PFSK-1 (cell line): ENCODE results near the gene TCP1.

Experiments used
- FOXP2 ChIP-seq: optimal IDR thresholded peaks from 2 replicates; pipeline ENCODE3; 2011; ENCODE audit warnings: borderline replicate concordance, control low read depth, inconsistent platforms; ENCODE audit not compliant: insufficient read depth; ENCODE audit errors: extremely low read length, extremely low read depth
- POLR2AphosphoS5 ChIP-seq: IDR thresholded peaks from 2 replicates; pipeline ENCODE4 v1.6.1; 2012; ENCODE audit warnings: low read depth, mild to moderate bottlenecking, control low read depth, low read length, moderate library complexity
- SIN3A ChIP-seq: IDR thresholded peaks from 2 replicates; pipeline ENCODE4 v1.6.1; 2012; ENCODE audit warnings: mild to moderate bottlenecking, low read length, moderate library complexity, borderline replicate concordance; ENCODE audit not compliant: insufficient read depth
- TAF1 ChIP-seq: IDR thresholded peaks from 2 replicates; pipeline ENCODE4 v1.6.1; 2012; ENCODE audit warnings: low read length, control low read depth, borderline replicate concordance; ENCODE audit not compliant: insufficient read depth
- TF ChIP-seq, protein P1 (sequence below), 2 experiments: IDR thresholded peaks; 2 replicates each; pipeline versions ENCODE4 v1.6.1 to v1.8.0; 2011 to 2012; ENCODE audit warnings: low read depth in 2 of 2, low read length in 2 of 2, control low read depth in 1 of 2, inconsistent platforms in 1 of 2, mild to moderate bottlenecking in 1 of 2, moderate library complexity in 1 of 2; ENCODE audit not compliant: insufficient read depth in 1 of 2

TCP1 gene

DNA sequence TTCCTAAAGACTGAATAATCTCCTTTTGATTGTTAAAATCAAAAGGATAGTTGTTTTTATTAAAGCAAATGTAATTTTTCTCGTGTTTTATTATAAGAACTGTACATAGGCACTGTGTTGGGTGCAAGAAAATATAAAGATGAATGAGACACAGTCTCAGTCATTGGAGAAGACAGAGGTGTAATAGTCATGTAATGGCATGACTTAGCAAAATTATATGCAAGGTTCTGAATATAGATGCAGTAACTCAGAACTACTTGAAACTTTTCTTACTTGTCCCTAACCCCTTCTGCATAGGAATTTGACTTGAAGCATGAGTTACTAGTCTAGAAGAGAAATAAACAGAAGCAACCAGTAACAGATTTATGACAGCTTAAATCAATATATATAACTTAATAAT is 47.2 kb downstream of the TCP1 start:
- TF ChIP-seq POLR2AphosphoS5, result no peak
- TF ChIP-seq, protein P1, sequence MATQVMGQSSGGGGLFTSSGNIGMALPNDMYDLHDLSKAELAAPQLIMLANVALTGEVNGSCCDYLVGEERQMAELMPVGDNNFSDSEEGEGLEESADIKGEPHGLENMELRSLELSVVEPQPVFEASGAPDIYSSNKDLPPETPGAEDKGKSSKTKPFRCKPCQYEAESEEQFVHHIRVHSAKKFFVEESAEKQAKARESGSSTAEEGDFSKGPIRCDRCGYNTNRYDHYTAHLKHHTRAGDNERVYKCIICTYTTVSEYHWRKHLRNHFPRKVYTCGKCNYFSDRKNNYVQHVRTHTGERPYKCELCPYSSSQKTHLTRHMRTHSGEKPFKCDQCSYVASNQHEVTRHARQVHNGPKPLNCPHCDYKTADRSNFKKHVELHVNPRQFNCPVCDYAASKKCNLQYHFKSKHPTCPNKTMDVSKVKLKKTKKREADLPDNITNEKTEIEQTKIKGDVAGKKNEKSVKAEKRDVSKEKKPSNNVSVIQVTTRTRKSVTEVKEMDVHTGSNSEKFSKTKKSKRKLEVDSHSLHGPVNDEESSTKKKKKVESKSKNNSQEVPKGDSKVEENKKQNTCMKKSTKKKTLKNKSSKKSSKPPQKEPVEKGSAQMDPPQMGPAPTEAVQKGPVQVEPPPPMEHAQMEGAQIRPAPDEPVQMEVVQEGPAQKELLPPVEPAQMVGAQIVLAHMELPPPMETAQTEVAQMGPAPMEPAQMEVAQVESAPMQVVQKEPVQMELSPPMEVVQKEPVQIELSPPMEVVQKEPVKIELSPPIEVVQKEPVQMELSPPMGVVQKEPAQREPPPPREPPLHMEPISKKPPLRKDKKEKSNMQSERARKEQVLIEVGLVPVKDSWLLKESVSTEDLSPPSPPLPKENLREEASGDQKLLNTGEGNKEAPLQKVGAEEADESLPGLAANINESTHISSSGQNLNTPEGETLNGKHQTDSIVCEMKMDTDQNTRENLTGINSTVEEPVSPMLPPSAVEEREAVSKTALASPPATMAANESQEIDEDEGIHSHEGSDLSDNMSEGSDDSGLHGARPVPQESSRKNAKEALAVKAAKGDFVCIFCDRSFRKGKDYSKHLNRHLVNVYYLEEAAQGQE (IDR thresholded peaks at IDR 0.05; ENCODE audit: insufficient read depth in 1 of 2, low read depth in 2 of 2, low read length in 2 of 2), result no peak
- TF ChIP-seq FOXP2, result no peak
- no peak for TF ChIP-seq TAF1
- no peak for TF ChIP-seq SIN3A

DNA sequence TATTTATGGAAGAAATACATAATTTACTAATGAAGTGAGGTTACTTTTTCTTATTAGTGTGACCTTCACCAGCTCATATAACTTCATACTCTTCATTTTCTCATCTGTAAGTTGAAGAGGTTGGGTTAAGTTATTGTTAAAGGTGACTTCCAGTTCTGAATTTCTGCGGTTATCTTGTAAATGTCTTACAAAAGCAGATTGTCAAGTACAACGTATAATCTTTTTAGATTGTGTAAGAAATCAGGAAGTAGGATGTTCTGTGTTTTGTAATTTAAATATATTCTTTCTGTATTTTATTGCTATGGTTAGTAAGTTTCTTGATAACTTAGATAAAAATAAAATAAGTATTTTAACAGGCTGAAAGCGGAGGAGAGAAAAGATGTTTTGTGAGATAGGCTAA is 50.1 kb downstream of the TCP1 start:
- TF ChIP-seq, protein P1 (IDR thresholded peaks at IDR 0.05; ENCODE audit: insufficient read depth in 1 of 2, low read depth in 2 of 2, low read length in 2 of 2), result no peak
- TF ChIP-seq FOXP2 (no peak), TAF1 (no peak), POLR2AphosphoS5 (no peak), SIN3A (no peak)

DNA sequence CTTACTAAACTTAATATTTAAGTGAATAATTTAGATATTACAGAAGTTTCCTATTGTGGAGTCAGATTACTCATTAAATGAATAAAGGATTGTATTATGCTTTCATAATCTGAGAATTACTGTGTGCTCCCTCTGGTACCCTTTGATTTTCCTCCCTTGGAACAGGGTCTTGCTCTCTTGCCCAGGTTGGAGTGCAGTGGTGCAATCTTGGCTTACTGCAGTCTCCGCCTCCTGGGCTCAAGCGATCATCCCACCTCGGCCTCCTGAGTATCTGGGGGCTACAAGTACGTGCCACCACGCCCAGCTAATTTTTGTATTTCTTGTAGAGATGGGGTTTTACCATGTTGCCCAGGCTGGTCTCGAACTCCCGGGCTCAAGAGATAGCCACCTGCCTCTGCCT is 52.5 kb downstream of the TCP1 start:
- TF ChIP-seq, protein P1 (IDR thresholded peaks at IDR 0.05; ENCODE audit: insufficient read depth in 1 of 2, low read depth in 2 of 2, low read length in 2 of 2), result no peak
- no peak for TF ChIP-seq POLR2AphosphoS5
- no peak for TF ChIP-seq TAF1
- no peak for TF ChIP-seq FOXP2
- TF ChIP-seq SIN3A, result no peak

DNA sequence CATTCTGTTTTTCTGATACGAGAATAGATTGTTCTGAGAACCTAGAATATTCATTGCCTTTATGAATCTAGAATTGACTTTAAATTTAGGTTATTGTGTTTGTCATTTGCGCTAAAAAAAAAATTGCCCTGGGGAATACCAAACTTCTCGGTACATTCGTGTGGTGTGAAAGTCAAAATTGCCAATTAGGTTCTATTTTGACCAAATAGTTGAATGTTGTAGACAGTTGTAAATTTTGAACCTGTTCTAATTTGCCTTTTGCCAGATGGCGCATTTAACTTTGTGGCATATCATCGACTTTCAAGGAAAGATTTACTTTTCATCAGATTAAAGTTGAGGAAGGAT is 59.1 kb downstream of the TCP1 start:
- TF ChIP-seq POLR2AphosphoS5 (no peak), TAF1 (no peak)

DNA sequence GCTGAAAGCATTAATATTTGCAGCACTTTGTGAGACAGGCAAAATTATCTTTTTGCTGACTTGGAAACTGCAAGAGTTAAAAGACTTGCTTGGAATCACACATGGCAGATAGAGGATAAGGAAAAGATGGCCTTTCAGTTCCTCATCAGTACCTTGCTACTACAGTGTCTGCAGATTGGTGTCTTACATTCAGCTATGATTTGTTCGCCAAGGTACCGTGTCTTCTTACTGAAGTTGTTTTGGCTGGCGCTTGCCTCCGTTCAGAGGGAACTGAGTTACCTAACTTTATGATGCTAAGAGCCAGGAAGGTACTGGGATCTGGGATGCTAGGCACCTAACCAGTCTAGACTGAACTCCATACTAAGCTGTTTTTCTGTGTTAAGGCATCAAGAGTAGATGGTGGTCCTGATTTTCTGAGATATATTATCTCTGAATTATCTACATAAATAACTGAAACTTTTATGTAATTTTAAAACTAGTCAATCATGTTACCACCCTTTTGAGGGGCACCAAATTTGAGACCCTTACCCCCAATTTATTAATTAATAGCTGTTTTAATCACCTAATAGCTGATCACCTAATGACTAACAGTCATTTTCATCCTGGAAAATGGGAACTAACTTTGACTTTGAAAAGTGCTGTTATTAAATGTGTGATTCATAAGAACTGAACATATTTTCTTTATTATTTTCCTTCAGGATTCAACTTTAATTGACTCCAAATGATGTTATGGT is 59.6 kb downstream of the TCP1 start:
- TF ChIP-seq SIN3A (no peak), FOXP2 (no peak), POLR2AphosphoS5 (no peak), TAF1 (no peak)
- TF ChIP-seq, protein P1 (IDR thresholded peaks at IDR 0.05; ENCODE audit: insufficient read depth in 1 of 2, low read depth in 2 of 2, low read length in 2 of 2), result no peak
